Cerebellar cortex (tissue), 1 donor: ENCODE data around the gene LRRC51.

ENCODE experiments used
- DNase-seq: peaks from one replicate; pipeline ENCODE4 v3.0.0-alpha.2; 2015; ENCODE audit warnings: low spot score

Gene LRRC51

GRCh38 chr11:72080326-72081183 is at the start of gene LRRC51, which contains the start of gene NUMA1:
LRRC51 (plus strand) TSS chr11:72080850; CDS start chr11:72089084, 8,234 bp downstream.
NUMA1 (minus strand) TSS chr11:72080542; CDS start chr11:72035943, 44,599 bp downstream.
- DNase-seq = peak; percentile 100

GRCh38 chr11:72036687-72037086 is 44.0 kb upstream of the LRRC51 start:
- no peak for DNase-seq

GRCh38 chr11:72037554-72038311 is 42.9 kb upstream of the LRRC51 start:
- no peak for DNase-seq

- peak; percentile 93 for DNase-seq
Measured at GRCh38 chr11:72038491-72038890, 42.2 kb upstream of the LRRC51 start.

GRCh38 chr11:72039031-72039855 is 41.4 kb upstream of the LRRC51 start:
- DNase-seq = peak; percentile 34

GRCh38 chr11:72039856-72040401 is 40.7 kb upstream of the LRRC51 start:
- peak; percentile 46 for DNase-seq

- peak; percentile 95 for DNase-seq
Measured at GRCh38 chr11:72040491-72041363, 39.9 kb upstream of the LRRC51 start.

- DNase-seq = peak; percentile 81
Measured at GRCh38 chr11:72041364-72042063, 39.1 kb upstream of the LRRC51 start.

- peak; percentile 21 for DNase-seq
Measured at GRCh38 chr11:72042064-72042745, 38.4 kb upstream of the LRRC51 start.

GRCh38 chr11:72045849-72046248 is 34.8 kb upstream of the LRRC51 start:
- no peak for DNase-seq

GRCh38 chr11:72048766-72049460 is 31.7 kb upstream of the LRRC51 start:
- DNase-seq = no peak

- DNase-seq = no peak
Measured at GRCh38 chr11:72058416-72059034, 22.1 kb upstream of the LRRC51 start.

- no peak for DNase-seq
Measured at GRCh38 chr11:72061739-72062396, 18.8 kb upstream of the LRRC51 start.

- DNase-seq = no peak
Measured at GRCh38 chr11:72066855-72067254, 13.8 kb upstream of the LRRC51 start.

- no peak for DNase-seq
Measured at GRCh38 chr11:72067266-72067665, 13.4 kb upstream of the LRRC51 start.

- no peak for DNase-seq
Measured at GRCh38 chr11:72067676-72068075, 13.0 kb upstream of the LRRC51 start.

- DNase-seq = no peak
Measured at GRCh38 chr11:72069200-72069599, 11.4 kb upstream of the LRRC51 start.

GRCh38 chr11:72069787-72070251 is 10.8 kb upstream of the LRRC51 start:
- DNase-seq = peak; percentile 26
